Measurements from ENCODE around the gene CCDC93.

DNA sequence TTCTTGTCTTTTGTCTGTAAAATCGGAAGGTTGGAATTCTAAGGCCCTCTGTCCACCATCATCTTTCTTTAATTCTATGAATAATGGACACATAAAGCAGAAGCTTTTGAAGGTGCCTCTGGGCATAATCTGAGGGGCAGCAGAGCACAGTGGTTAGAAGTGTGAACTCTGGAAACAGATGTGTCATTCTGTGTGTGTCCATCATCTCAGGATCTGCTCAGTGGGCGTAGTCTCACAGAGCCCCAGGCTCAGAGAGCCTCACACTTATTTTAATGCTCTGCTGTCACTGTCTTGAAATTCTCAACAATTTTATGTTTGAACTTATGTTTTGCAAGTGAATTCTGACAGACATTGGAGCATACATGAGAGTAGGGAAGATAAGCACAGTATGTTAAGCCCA is 31.0 kb upstream of the CCDC93 start:
- TF ChIP-seq, protein P1, sequence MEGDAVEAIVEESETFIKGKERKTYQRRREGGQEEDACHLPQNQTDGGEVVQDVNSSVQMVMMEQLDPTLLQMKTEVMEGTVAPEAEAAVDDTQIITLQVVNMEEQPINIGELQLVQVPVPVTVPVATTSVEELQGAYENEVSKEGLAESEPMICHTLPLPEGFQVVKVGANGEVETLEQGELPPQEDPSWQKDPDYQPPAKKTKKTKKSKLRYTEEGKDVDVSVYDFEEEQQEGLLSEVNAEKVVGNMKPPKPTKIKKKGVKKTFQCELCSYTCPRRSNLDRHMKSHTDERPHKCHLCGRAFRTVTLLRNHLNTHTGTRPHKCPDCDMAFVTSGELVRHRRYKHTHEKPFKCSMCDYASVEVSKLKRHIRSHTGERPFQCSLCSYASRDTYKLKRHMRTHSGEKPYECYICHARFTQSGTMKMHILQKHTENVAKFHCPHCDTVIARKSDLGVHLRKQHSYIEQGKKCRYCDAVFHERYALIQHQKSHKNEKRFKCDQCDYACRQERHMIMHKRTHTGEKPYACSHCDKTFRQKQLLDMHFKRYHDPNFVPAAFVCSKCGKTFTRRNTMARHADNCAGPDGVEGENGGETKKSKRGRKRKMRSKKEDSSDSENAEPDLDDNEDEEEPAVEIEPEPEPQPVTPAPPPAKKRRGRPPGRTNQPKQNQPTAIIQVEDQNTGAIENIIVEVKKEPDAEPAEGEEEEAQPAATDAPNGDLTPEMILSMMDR (conservative IDR thresholded peaks at IDR 0.05), result no peak
- TF ChIP-seq ZFX (IDR thresholded peaks at IDR 0.05), result no peak

Measured in C4-2B (cell line).